WI38 (cell line): Measurements from ENCODE around the gene COL4A6.

Experiments
- H3K4me3 ChIP-seq: 2 replicates; pipeline ENCODE4 v1.5.1; 2011; ENCODE audit warnings: low read depth, mild to moderate bottlenecking, control low read depth, low read length
- CTCF ChIP-seq: IDR thresholded peaks from 2 replicates; pipeline ENCODE4 v1.5.1; 2012; ENCODE audit warnings: low read depth, mild to moderate bottlenecking, control low read depth, low read length

Gene COL4A6

GRCh38 chrX:108323751-108324150, 114.5 kb downstream of the COL4A6 start:
- no peak for TF ChIP-seq CTCF
- H3K4me3 ChIP-seq, result no peak overlapping the region

GRCh38 chrX:108322234-108322633, 116.0 kb downstream of the COL4A6 start:
- no peak for TF ChIP-seq CTCF
- no peak overlapping the region for H3K4me3 ChIP-seq

- no peak overlapping the region for H3K4me3 ChIP-seq
- no peak for TF ChIP-seq CTCF
Measured at GRCh38 chrX:108316456-108316855, 121.8 kb downstream of the COL4A6 start.

GRCh38 chrX:108313669-108314068, 124.6 kb downstream of the COL4A6 start:
- no peak for TF ChIP-seq CTCF
- H3K4me3 ChIP-seq, result no peak overlapping the region

GRCh38 chrX:108312957-108313356, 125.3 kb downstream of the COL4A6 start:
- no peak for TF ChIP-seq CTCF

GRCh38 chrX:108312011-108312410, 126.2 kb downstream of the COL4A6 start:
- no peak for TF ChIP-seq CTCF
- no peak overlapping the region for H3K4me3 ChIP-seq

More at GRCh38 chrX:108312957-108313356, 125.3 kb downstream of the COL4A6 start:
- H3K4me3 ChIP-seq, result no peak overlapping the region

GRCh38 chrX:108310506-108310905, 127.7 kb downstream of the COL4A6 start:
- no peak for TF ChIP-seq CTCF

More at GRCh38 chrX:108310506-108310905, 127.7 kb downstream of the COL4A6 start:
- H3K4me3 ChIP-seq, result no peak overlapping the region
